HG02852 (cell line): ENCODE results near the gene AQP3.
"Not testable (repeated sequence)": the region's sequence is repeated elsewhere in the genome, so short reads cannot be mapped to it uniquely, and the experiment has no call there.

Experiments
- ATAC-seq: cut with Tn5 transposase; IDR thresholded peaks from one replicate; pipeline ENCODE4 v1.9.1; 2021; ENCODE audit warnings: mild to moderate bottlenecking, moderate library complexity; ENCODE audit not compliant: unreplicated experiment

The AQP3 gene

GRCh38 chr9:33465596-33466564, 18.5 kb upstream of the AQP3 start:
- ATAC-seq, result no peak

GRCh38 chr9:33465096-33465495, 17.7 kb upstream of the AQP3 start:
- no peak for ATAC-seq

GRCh38 chr9:33464045-33464636, 16.7 kb upstream of the AQP3 start:
- ATAC-seq, result no peak

GRCh38 chr9:33463151-33463550, 15.8 kb upstream of the AQP3 start:
- ATAC-seq, result no peak

- no peak for ATAC-seq
Observed at GRCh38 chr9:33461492-33461891, 14.1 kb upstream of the AQP3 start.

GRCh38 chr9:33460854-33461253, 13.5 kb upstream of the AQP3 start:
- ATAC-seq, result no peak

- no peak for ATAC-seq
Observed at GRCh38 chr9:33459115-33459514, 11.7 kb upstream of the AQP3 start.

GRCh38 chr9:33458444-33458843, 11.1 kb upstream of the AQP3 start:
- no peak for ATAC-seq

- no peak for ATAC-seq
Observed at GRCh38 chr9:33455945-33456344, 8.6 kb upstream of the AQP3 start.

- ATAC-seq, result not testable (repeated sequence)
Observed at GRCh38 chr9:33455456-33455855, 8.1 kb upstream of the AQP3 start.

GRCh38 chr9:33454661-33455026, 7.3 kb upstream of the AQP3 start:
- ATAC-seq, result not testable (repeated sequence)

GRCh38 chr9:33453999-33454660, 6.7 kb upstream of the AQP3 start:
- no peak for ATAC-seq

- ATAC-seq, result no peak
Observed at GRCh38 chr9:33453286-33453860, 6.0 kb upstream of the AQP3 start.

GRCh38 chr9:33452828-33453271, 5.5 kb upstream of the AQP3 start:
- no peak for ATAC-seq

- no peak for ATAC-seq
Observed at GRCh38 chr9:33450621-33451146, 3.3 kb upstream of the AQP3 start.

GRCh38 chr9:33449715-33450114, 2.3 kb upstream of the AQP3 start:
- no peak for ATAC-seq

GRCh38 chr9:33447799-33448553, 583 bp upstream of the AQP3 start:
- ATAC-seq, result no peak

- ATAC-seq, result peak; percentile 86
Observed at GRCh38 chr9:33446240-33446945, 1.0 kb downstream of the AQP3 start.

GRCh38 chr9:33445389-33446239, 1.8 kb downstream of the AQP3 start:
- no peak for ATAC-seq
